ENCODE results near the gene PARD3B.

Gene PARD3B

GRCh38 chr2:204973616-204974015 is 428.3 kb downstream of the PARD3B start:
- DNase-seq (ENCODE audit: insufficient read length, low spot score) = no peak

GRCh38 chr2:204974487-204974886 is 429.2 kb downstream of the PARD3B start:
- no peak for DNase-seq (ENCODE audit: insufficient read length, low spot score)
- FAIRE-seq = no peak

More at GRCh38 chr2:204973616-204974015, 428.3 kb downstream of the PARD3B start:
- no peak for FAIRE-seq

GRCh38 chr2:204977914-204978313 is 432.6 kb downstream of the PARD3B start:
- FAIRE-seq (no peak), DNase-seq (ENCODE audit: insufficient read length, low spot score) (no peak)

- DNase-seq (ENCODE audit: insufficient read length, low spot score) (no peak), FAIRE-seq (no peak)
Observed at GRCh38 chr2:204982303-204982702, 437.0 kb downstream of the PARD3B start.

GRCh38 chr2:204984518-204984917 is 439.2 kb downstream of the PARD3B start:
- FAIRE-seq (no peak), DNase-seq (ENCODE audit: insufficient read length, low spot score) (no peak)

- DNase-seq (ENCODE audit: insufficient read length, low spot score) (no peak), FAIRE-seq (no peak)
Observed at GRCh38 chr2:204986641-204987040, 441.4 kb downstream of the PARD3B start.

GRCh38 chr2:204988836-204989235 is 443.6 kb downstream of the PARD3B start:
- FAIRE-seq = no peak
- DNase-seq (ENCODE audit: insufficient read length, low spot score) = no peak

GRCh38 chr2:204989877-204990276 is 444.6 kb downstream of the PARD3B start:
- DNase-seq (ENCODE audit: insufficient read length, low spot score) (no peak), FAIRE-seq (no peak)

- DNase-seq (ENCODE audit: insufficient read length, low spot score) (no peak), FAIRE-seq (no peak)
Observed at GRCh38 chr2:205001300-205001966, 456.2 kb downstream of the PARD3B start.

- DNase-seq (ENCODE audit: insufficient read length, low spot score) = no peak
- FAIRE-seq = no peak
Observed at GRCh38 chr2:205002390-205002789, 457.1 kb downstream of the PARD3B start.

GRCh38 chr2:205003288-205003687 is 458.0 kb downstream of the PARD3B start:
- DNase-seq (ENCODE audit: insufficient read length, low spot score) (no peak), FAIRE-seq (no peak)

- no peak for FAIRE-seq
- DNase-seq (ENCODE audit: insufficient read length, low spot score) = no peak
Observed at GRCh38 chr2:205010196-205010595, 464.9 kb downstream of the PARD3B start.

GRCh38 chr2:205011031-205011430 is 465.8 kb downstream of the PARD3B start:
- FAIRE-seq = no peak

GRCh38 chr2:205012961-205013360 is 467.7 kb downstream of the PARD3B start:
- FAIRE-seq = no peak

More at GRCh38 chr2:205011031-205011430, 465.8 kb downstream of the PARD3B start:
- no peak for DNase-seq (ENCODE audit: insufficient read length, low spot score)

GRCh38 chr2:205013586-205013985 is 468.3 kb downstream of the PARD3B start:
- FAIRE-seq = no peak
- DNase-seq (ENCODE audit: insufficient read length, low spot score) = no peak

More at GRCh38 chr2:205012961-205013360, 467.7 kb downstream of the PARD3B start:
- no peak for DNase-seq (ENCODE audit: insufficient read length, low spot score)

- FAIRE-seq (no peak), DNase-seq (ENCODE audit: insufficient read length, low spot score) (no peak)
Observed at GRCh38 chr2:205014201-205014600, 468.9 kb downstream of the PARD3B start.

GRCh38 chr2:205017381-205017780 is 472.1 kb downstream of the PARD3B start:
- FAIRE-seq (no peak), DNase-seq (ENCODE audit: insufficient read length, low spot score) (no peak)

- FAIRE-seq (no peak), DNase-seq (ENCODE audit: insufficient read length, low spot score) (no peak)
Observed at GRCh38 chr2:205017912-205018311, 472.6 kb downstream of the PARD3B start.

GRCh38 chr2:205020673-205021072 is 475.4 kb downstream of the PARD3B start:
- no peak for FAIRE-seq
- DNase-seq (ENCODE audit: insufficient read length, low spot score) = no peak

GRCh38 chr2:205022841-205023240 is 477.6 kb downstream of the PARD3B start:
- FAIRE-seq (no peak), DNase-seq (ENCODE audit: insufficient read length, low spot score) (no peak)

- FAIRE-seq = no peak
- no peak for DNase-seq (ENCODE audit: insufficient read length, low spot score)
Observed at GRCh38 chr2:205024822-205025518, 479.7 kb downstream of the PARD3B start.

GRCh38 chr2:205025580-205026240 is 480.4 kb downstream of the PARD3B start:
- DNase-seq (ENCODE audit: insufficient read length, low spot score) = no peak
- FAIRE-seq = no peak
